ENCODE measurements around the gene TAF7L. TPM values are rescaled to one million over a fixed set of nuclear protein-coding genes. Genes with fewer than 3 reads are reported as not detected.

Gene TAF7L
- polyA plus RNA-seq, 1 of the 3 experiments (the other 2 are of a cell fraction) = 0.38 TPM

GRCh38 chrX:101220662-101221260 lies 70.4 kb downstream of the TAF7L start (continued):
- TF ChIP-seq CTCF (IDR thresholded peaks at IDR 0.05) = no peak
- TF ChIP-seq MAX (IDR thresholded peaks at IDR 0.05; ENCODE audit: low read depth) = no peak
- TF ChIP-seq YY1 (IDR thresholded peaks at IDR 0.05; ENCODE audit: low read depth) = no peak
- no peak for TF ChIP-seq RFX5 (IDR thresholded peaks at IDR 0.05; ENCODE audit: low read length)
- TF ChIP-seq MEF2A (IDR thresholded peaks at IDR 0.05; ENCODE audit: borderline replicate concordance, low read depth) = no peak
- no peak for TF ChIP-seq RAD21 (IDR thresholded peaks at IDR 0.05; ENCODE audit: low read length)
- TF ChIP-seq, protein P1, sequence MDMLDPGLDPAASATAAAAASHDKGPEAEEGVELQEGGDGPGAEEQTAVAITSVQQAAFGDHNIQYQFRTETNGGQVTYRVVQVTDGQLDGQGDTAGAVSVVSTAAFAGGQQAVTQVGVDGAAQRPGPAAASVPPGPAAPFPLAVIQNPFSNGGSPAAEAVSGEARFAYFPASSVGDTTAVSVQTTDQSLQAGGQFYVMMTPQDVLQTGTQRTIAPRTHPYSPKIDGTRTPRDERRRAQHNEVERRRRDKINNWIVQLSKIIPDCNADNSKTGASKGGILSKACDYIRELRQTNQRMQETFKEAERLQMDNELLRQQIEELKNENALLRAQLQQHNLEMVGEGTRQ (IDR thresholded peaks at IDR 0.05; ENCODE audit: borderline replicate concordance, low read depth, low read length) = no peak
- no peak for TF ChIP-seq TAF1 (IDR thresholded peaks at IDR 0.05; ENCODE audit: borderline replicate concordance, low read depth, low read length)

- CTCF ChIA-PET = no interaction called here
- no peak overlapping the region for H2AFZ ChIP-seq (ENCODE audit: low read depth)
- no peaks in the 10 kb centered on the region for H3K9me2 ChIP-seq
- no peaks in the 10 kb centered on the region for H4K20me1 ChIP-seq (ENCODE audit: insufficient read depth)
- H3F3A ChIP-seq (replicated peaks; ENCODE audit: insufficient read depth) = no peaks in the 10 kb centered on the region
- H3K9me3 ChIP-seq = no peaks in the 10 kb centered on the region
- no peaks in the 10 kb centered on the region; the same call in 1 of the 2 replicates for H3K27me3 ChIP-seq (ENCODE audit: insufficient read depth)
- peak; percentile 20 for DNase-seq
- no peak overlapping the region for H3K9ac ChIP-seq
- H3K36me3 ChIP-seq (replicated peaks in 1 of 2; ENCODE audit: control insufficient read depth in 1 of 2, insufficient read depth in 2 of 2, low read length in 1 of 2) = no peaks in the 10 kb centered on the region
- 64% methylated on average over 12 of the region's 12 CpGs for WGBS (ENCODE audit: low lambda C conversion rate)
- H3K4me1 ChIP-seq (ENCODE audit: control insufficient read depth in 1 of 2, insufficient read depth in 2 of 2, low read depth in 1 of 2, low read length in 1 of 2) = peaks cover 0 to 5% of the 10 kb centered on the region in 2 experiments; a peak in 1 of 4 replicates
- H3K4me2 ChIP-seq = no peak overlapping the region
- no peak overlapping the region for H3K27ac ChIP-seq (ENCODE audit: low read depth in 2 of 2, low read length in 1 of 2)
- no peak overlapping the region for H3K4me3 ChIP-seq (ENCODE audit: low read depth in 2 of 2, low read length in 1 of 2)
- POLR2A ChIA-PET = no interaction called here
- no peaks in the 10 kb centered on the region for H3K79me2 ChIP-seq (ENCODE audit: insufficient read depth)
- TF ChIP-seq EP300 (IDR thresholded peaks at IDR 0.05; ENCODE audit: borderline replicate concordance in 1 of 2, low read depth in 1 of 2, low read length in 1 of 2) (no peak), CHD2 (IDR thresholded peaks at IDR 0.05; ENCODE audit: low read length, partially characterized antibody) (no peak), IRF3 (IDR thresholded peaks at IDR 0.05; ENCODE audit: low read depth, low read length) (no peak), MAX (IDR thresholded peaks at IDR 0.05; ENCODE audit: low read depth) (no peak), YY1 (IDR thresholded peaks at IDR 0.05; ENCODE audit: low read depth) (no peak), CTCF (IDR thresholded peaks at IDR 0.05) (no peak), NRF1 (IDR thresholded peaks at IDR 0.05; ENCODE audit: low read depth, low read length) (no peak), USF1 (IDR thresholded peaks at IDR 0.05; ENCODE audit: borderline replicate concordance, low read depth) (no peak), RAD21 (IDR thresholded peaks at IDR 0.05; ENCODE audit: low read length) (no peak), MXI1 (IDR thresholded peaks at IDR 0.05; ENCODE audit: low read depth, low read length) (no peak), SIN3A (IDR thresholded peaks at IDR 0.05; ENCODE audit: borderline replicate concordance, low read depth, low read length) (no peak), TEAD4 (IDR thresholded peaks at IDR 0.05; ENCODE audit: borderline replicate concordance, insufficient read depth) (no peak), TAF1 (IDR thresholded peaks at IDR 0.05; ENCODE audit: borderline replicate concordance, low read depth, low read length) (no peak), TCF12 (IDR thresholded peaks at IDR 0.05) (no peak), JUND (IDR thresholded peaks at IDR 0.05) (no peak), NFIC (IDR thresholded peaks at IDR 0.05; ENCODE audit: borderline replicate concordance) (no peak)
- TF ChIP-seq, protein P2, sequence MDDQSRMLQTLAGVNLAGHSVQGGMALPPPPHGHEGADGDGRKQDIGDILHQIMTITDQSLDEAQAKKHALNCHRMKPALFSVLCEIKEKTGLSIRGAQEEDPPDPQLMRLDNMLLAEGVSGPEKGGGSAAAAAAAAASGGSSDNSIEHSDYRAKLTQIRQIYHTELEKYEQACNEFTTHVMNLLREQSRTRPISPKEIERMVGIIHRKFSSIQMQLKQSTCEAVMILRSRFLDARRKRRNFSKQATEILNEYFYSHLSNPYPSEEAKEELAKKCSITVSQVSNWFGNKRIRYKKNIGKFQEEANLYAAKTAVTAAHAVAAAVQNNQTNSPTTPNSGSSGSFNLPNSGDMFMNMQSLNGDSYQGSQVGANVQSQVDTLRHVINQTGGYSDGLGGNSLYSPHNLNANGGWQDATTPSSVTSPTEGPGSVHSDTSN (IDR thresholded peaks at IDR 0.05) = no peak
- TF ChIP-seq, protein P1 (IDR thresholded peaks at IDR 0.05; ENCODE audit: borderline replicate concordance, low read depth, low read length) = no peak
These were observed 71.2 kb downstream of the TAF7L start for GRCh38 chrX:101219864-101220346.
